GM18498 (cell line): ENCODE data around the gene PRKCA.
"Not testable (repeated sequence)": the region's sequence is repeated elsewhere in the genome, so short reads cannot be mapped to it uniquely, and the experiment has no call there.

Experiments used
- ATAC-seq: cut with Tn5 transposase; IDR thresholded peaks from one replicate; pipeline ENCODE4 v1.9.1; 2021; ENCODE audit warnings: mild to moderate bottlenecking, moderate library complexity; ENCODE audit not compliant: unreplicated experiment

PRKCA gene

GRCh38 chr17:66583112-66583748 is 280.8 kb downstream of the PRKCA start:
- no peak for ATAC-seq

GRCh38 chr17:66584927-66585326 is 282.5 kb downstream of the PRKCA start:
- ATAC-seq = no peak

DNA sequence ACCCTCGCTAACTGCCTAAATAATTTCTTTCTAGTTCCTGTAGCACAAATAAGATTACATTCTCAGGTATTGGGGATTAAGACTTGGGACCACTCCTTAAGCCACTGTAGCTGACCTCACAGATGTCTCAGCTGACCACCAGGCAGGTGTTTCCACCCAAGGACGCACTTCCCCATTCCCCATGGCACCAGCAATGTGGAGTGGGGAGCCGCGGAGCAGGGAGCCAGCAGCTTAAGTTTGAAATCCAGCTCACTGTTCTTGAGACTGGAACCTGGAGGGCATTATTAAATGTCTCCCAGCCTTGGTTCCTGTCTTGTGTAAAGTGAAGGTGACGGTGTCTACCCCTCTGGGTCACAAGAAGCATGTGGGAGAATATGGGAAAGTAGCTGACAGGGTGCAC is 283.1 kb downstream of the PRKCA start:
- no peak for ATAC-seq

- ATAC-seq = no peak
These were observed 287.5 kb downstream of the PRKCA start for GRCh38 chr17:66589892-66590291.

DNA sequence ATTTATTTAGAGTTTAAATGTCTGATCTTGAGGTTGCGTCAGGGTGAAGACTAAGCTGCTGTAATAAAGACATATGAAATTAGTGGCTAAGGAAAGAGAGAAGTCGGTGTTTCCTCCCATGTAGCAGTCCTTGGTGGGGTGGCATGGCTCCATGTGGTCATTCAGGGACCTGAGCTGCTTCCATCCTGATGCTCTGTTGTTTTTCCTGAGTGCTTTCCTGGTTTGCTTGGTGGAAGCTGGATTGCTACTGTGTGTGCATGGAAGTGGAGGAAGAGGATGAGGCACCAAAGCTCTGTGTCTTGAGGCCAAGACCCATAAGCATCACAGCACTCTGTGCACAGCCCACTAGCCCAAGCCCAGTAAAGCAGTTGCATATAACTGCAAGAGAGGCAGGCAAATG is 290.7 kb downstream of the PRKCA start:
- ATAC-seq = no peak

DNA sequence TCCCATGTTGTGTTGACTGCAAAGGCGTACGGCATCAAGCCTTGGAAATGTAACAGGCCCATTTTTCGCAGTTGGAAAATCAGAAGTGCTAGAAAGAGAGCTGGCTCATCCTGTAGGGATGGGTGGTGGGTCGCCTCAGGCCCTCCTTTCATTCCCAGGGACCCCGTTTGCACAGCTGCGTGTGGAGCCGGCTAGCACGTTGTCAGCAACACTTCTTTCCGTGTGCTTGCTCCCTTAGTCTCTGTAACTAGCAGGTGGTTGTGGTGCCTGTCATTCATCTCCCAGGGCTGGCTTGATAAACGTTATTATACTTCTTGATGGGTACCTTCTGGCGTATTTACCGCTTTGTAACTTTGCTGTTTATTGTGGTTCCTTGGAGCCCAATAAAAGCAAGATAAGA is 293.5 kb downstream of the PRKCA start:
- ATAC-seq = no peak

DNA sequence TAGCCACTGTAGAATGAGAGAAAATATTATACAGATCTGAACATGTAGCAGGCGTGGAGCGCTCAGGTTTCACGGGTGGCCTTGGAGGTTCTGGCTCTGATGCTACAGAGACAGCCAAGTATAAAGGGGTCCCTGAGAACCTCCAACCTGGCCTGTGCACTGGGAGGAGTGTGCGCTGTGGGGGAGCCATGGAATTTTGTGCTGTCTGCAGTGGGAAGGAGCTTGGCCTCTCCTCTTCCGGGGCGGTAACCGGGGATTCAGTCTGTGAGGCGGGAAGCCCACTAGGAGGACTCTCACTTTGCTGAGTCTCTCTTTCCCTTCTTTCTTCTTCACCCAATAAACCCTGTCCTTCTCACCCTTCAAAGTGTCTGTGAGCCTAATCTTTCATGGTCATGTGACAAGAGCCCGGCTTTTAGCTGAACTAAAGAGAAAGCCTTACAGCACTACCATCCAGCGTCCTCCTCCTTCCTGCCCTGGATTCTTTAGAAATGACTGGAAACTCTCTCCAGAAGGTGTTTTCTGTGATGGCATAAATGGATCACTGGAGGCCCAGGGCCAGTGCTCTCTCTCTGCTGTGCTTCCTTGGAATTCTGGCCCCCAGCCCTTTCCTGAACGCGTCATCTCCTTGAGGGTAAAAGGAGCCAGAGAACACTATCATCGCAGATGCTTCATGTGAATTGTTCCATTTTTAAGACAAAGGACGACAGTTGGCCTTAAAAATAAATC is 300.4 kb downstream of the PRKCA start:
- no peak for ATAC-seq

GRCh38 chr17:66604376-66604775 is 302.0 kb downstream of the PRKCA start:
- no peak for ATAC-seq

DNA sequence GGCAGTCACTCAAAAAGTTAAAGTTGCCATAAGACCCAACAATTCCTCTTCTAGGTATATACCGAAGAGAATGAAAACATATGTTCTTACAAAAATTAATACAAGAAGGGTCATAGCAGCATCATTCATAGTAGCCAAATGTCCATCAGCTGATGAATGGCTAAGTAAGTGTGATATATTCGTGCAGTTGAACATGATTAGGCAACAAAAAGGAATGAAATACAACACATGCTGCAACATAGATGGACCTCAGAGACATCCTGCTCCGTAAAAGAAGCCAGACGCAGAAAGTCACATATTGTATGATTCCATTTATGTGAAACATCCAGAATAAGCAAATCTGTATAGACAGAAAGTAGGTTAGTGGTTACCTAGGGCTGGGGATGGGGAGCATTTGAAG is 303.1 kb downstream of the PRKCA start:
- no peak for ATAC-seq

- no peak for ATAC-seq
These were observed 308.1 kb downstream of the PRKCA start for GRCh38 chr17:66610361-66611133.

- ATAC-seq = no peak
These were observed 309.0 kb downstream of the PRKCA start for GRCh38 chr17:66611397-66611796.

- no peak for ATAC-seq
These were observed 310.6 kb downstream of the PRKCA start for GRCh38 chr17:66612993-66613392.

DNA sequence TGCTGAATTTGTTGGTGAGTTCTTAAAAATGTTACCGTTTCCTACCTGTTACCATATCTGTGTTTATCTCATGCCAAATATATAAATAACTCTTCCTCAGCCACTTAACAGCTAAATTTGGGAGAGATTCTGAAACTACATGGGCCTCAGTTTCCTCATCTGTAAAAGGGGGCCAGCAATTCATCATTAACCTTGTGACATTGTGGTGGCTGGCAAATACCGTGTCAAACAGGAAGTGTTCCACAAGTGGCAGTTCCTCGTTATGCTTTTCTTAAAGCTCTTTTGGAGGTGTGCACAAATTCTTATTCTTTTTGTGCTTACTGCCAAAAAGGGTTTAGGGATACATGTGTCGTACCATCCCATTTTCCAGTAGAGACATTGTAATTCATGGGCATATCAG is 312.1 kb downstream of the PRKCA start:
- no peak for ATAC-seq

DNA sequence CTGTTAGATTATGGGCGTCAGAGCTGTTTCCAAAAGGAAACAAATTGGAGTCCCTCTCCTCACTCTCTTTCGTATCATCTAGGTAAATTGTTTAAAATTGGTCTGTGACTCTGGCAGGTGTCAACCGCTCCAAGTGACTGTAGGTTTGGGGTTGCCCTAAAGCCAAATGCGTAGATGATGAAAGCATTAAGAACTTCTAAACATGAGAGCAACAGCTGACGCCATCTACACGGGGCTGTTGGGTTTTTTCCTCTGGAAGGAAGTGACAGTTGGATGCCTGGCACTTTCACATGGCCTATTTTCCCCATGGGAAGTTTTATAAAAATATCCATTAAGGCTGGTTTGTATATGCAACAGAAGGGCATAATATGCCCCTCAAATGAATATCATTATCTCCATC is 316.8 kb downstream of the PRKCA start:
- no peak for ATAC-seq

GRCh38 chr17:66620528-66620927 is 318.1 kb downstream of the PRKCA start:
- no peak for ATAC-seq

DNA sequence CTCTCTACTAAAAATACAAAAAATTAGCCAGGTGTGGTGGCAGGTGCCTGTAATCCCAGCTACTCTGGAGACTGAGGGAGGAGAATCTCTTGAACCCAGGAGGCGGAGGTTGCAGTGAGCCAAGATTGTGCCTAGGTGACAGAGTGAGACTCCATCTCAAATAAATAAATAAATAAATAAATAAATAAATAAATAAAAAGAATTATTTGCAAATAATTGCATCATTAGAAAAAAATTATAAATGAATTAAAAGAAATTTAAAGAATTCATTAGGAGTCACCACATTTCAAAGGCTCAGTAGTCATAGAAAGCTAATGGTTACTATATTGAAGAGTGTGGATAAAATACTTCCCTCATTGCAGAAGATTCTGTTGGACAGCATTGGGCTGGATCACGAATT is 322.2 kb downstream of the PRKCA start:
- ATAC-seq = not testable (repeated sequence)

DNA sequence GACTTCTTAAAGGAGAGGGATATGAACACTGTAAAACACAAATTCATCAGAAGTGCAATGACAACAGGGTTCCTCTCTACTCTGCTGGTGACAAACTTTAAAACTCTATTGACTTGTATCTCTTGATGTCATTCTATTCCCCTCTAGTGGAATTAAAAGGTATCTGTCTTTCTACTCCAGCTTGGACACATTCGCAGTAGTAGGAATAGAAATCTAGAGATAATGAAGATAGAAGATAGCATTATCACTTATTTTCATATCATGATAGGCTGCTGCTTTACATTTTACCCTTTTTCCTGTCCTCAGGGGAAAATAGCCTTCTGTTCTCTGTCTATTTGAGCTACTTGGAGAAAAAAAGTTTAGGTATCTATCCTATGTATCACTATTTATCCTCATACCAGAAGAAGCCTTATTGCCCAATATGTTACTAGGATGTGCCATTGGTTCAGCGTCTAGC is 322.9 kb downstream of the PRKCA start:
- ATAC-seq = no peak

- no peak for ATAC-seq
These were observed 325.6 kb downstream of the PRKCA start for GRCh38 chr17:66627985-66628384.

DNA sequence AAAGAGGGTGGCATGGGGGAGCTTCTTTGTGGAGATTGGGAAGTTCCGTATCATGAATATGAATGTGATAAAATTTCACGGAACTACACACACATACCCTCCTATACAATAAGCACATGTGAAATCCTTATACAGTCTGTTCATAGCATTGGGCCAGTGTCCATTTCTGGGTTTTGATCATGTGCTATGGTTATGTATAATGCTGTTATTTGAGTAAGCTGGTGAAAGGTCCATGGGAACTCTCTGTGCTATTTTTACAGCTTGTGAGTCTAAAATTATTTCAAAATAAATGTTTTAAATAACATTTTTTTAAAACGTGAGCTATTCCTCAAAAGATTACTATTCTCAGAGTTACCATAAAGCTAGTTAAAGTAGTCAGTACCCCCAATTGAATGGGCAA is 327.3 kb downstream of the PRKCA start:
- no peak for ATAC-seq

- no peak for ATAC-seq
These were observed 328.0 kb downstream of the PRKCA start for GRCh38 chr17:66630379-66630778.

- no peak for ATAC-seq
These were observed 328.5 kb downstream of the PRKCA start for GRCh38 chr17:66630828-66631472.
